GM12878 (cell line): ENCODE measurements around the gene RPLP2. TPM values are rescaled to one million over a fixed set of nuclear protein-coding genes. Genes with fewer than 3 reads are reported as not detected.
A peak's percentile ranks its signal among the peaks of the same experiment; 100 is the strongest.

Experiments used
- ATAC-seq: fragments of 200-7000 bp; cut with Tn5 transposase; 3 replicates; pipeline ENCODE4 v1.9.1; 2020; ENCODE audit warnings: mild to moderate bottlenecking, moderate library complexity
- BruUV-seq: library from RNA; stranded (reverse); fragments of 400-500 nt; replicated peaks from 2 replicates; lab custom pipeline; 2021; lab: Mats Ljungman, UMichigan
- CTCF ChIA-PET: fragments of 300-600 bp; sonication (Branson Sonifier 250); formaldehyde crosslinking; extraction: SDS; loops from one replicate; lab custom pipeline; 2021; ENCODE audit warnings: inconsistent platforms; lab: Yijun Ruan, JAX
- POLR2A ChIA-PET: fragments of 350-600 bp; formaldehyde crosslinking; extraction: SDS; loops from one replicate; lab custom pipeline; 2021; ENCODE audit warnings: inconsistent platforms; lab: Charles Lee
- RAD21 ChIA-PET: fragments of 300-600 bp; sonication (Branson Sonifier 250); formaldehyde crosslinking; loops from one replicate; lab custom pipeline; 2023; ENCODE audit warnings: antibody characterized with exemption; ENCODE audit not compliant: unreplicated experiment; lab: Charles Lee
- SMC1A ChIA-PET: fragments of 300-600 bp; sonication (Branson Sonifier 250); formaldehyde crosslinking; loops from one replicate; lab custom pipeline; 2023; ENCODE audit not compliant: unreplicated experiment, uncharacterized antibody; lab: Charles Lee
- DNase-seq: peaks from one replicate; pipeline ENCODE4 v3.0.0-alpha.2; 2011; ENCODE audit warnings: low read depth, low spot score
- FAIRE-seq: peaks from 3 replicates; lab custom pipeline; 2011; peaks lifted over from hg19 to GRCh38; lab: Jason Lieb, UNC
- H2AFZ ChIP-seq: 2 replicates; pipeline ENCODE4 v1.6.0; 2011; ENCODE audit warnings: low read depth, low read length, control low read depth; ENCODE audit not compliant: control insufficient read depth
- H3K27ac ChIP-seq: 2 replicates; pipeline ENCODE4 v1.5.1; 2011; ENCODE audit warnings: control low read depth; ENCODE audit not compliant: control insufficient read depth, insufficient read depth
- H3K27me3 ChIP-seq, 2 experiments: replicated peaks in 1 of 2; 2 replicates each; pipeline versions ENCODE4 v1.6.0 to v1.6.1; 2011; ENCODE audit warnings: low read length in 1 of 2; ENCODE audit not compliant: control insufficient read depth in 2 of 2, insufficient read depth in 2 of 2
- H3K36me3 ChIP-seq, 2 experiments: 2 replicates each; pipeline ENCODE4 v1.5.1; 2011; ENCODE audit warnings: low read length in 1 of 2; ENCODE audit not compliant: control insufficient read depth in 2 of 2, insufficient read depth in 2 of 2
- H3K4me1 ChIP-seq: 2 replicates; pipeline ENCODE4 v1.6.1; 2011; ENCODE audit warnings: mild to moderate bottlenecking, low read length, moderate library complexity, mixed read lengths; ENCODE audit not compliant: control insufficient read depth, insufficient read depth
- H3K4me2 ChIP-seq: 2 replicates; pipeline ENCODE4 v1.6.0; 2011; ENCODE audit warnings: control low read depth; ENCODE audit not compliant: control insufficient read depth, insufficient read depth
- H3K4me3 ChIP-seq: fragments of 200-600 bp; sonication (generic); 2 replicates; pipeline ENCODE4 v1.5.1; 2016
- H3K79me2 ChIP-seq: 2 replicates; pipeline ENCODE4 v1.6.0; 2011; ENCODE audit warnings: low read length; ENCODE audit not compliant: control insufficient read depth, insufficient read depth
- H3K9ac ChIP-seq: 2 replicates; pipeline ENCODE4 v1.8.0; 2011; ENCODE audit warnings: low read length, control low read depth, mixed read lengths; ENCODE audit not compliant: control insufficient read depth, insufficient read depth
- H3K9me3 ChIP-seq: replicated peaks from 3 replicates; pipeline ENCODE4 v1.5.1; 2011; ENCODE audit warnings: mild to moderate bottlenecking, low read length; ENCODE audit not compliant: control insufficient read depth, insufficient read depth
- H4K20me1 ChIP-seq: 2 replicates; pipeline ENCODE4 v1.6.0; 2011; ENCODE audit not compliant: control insufficient read depth, insufficient read depth
- BCL11A ChIP-seq: IDR thresholded peaks from 2 replicates; pipeline ENCODE4 v1.6.1; 2011; ENCODE audit warnings: low read depth, low read length
- CTCF ChIP-seq, 3 experiments: IDR thresholded peaks in 2 of 3; conservative IDR thresholded peaks in 1 of 3; 2 replicates each; pipeline ENCODE4 v1.5.1; 2011; ENCODE audit warnings: low read depth in 3 of 3, low read length in 3 of 3, mild to moderate bottlenecking in 3 of 3, control low read depth in 2 of 3, moderate library complexity in 2 of 3, inconsistent platforms in 1 of 3, mixed read lengths in 1 of 3; ENCODE audit not compliant: control insufficient read depth in 2 of 3, insufficient read depth in 1 of 3; ENCODE audit errors: extremely low read depth in 1 of 3
- EGR1 ChIP-seq, 2 experiments: IDR thresholded peaks; 1 replicate in 1 of 2; 2 replicates in 1 of 2; pipeline ENCODE4 v1.6.1; 2011 to 2012; ENCODE audit warnings: low read depth in 2 of 2, low read length in 2 of 2, borderline replicate concordance in 1 of 2, mild to moderate bottlenecking in 1 of 2, moderate library complexity in 1 of 2
- ESRRA ChIP-seq: IDR thresholded peaks from 2 replicates; pipeline ENCODE4 v1.6.1; 2012; ENCODE audit warnings: mild to moderate bottlenecking, low read length, improper control_type of control experiment
- IKZF1 ChIP-seq: fragments of 450-650 bp; conservative IDR thresholded peaks from 2 replicates; pipeline ENCODE4 v1.6.1; 2017; ENCODE audit warnings: antibody characterized with exemption, mild to moderate bottlenecking
- IRF4 ChIP-seq: IDR thresholded peaks from 2 replicates; pipeline ENCODE4 v1.6.1; 2011; ENCODE audit warnings: low read depth, low read length
- KDM1A ChIP-seq: fragments of 200-600 bp; sonication (generic); IDR thresholded peaks from 2 replicates; pipeline ENCODE4 v1.6.1; 2016; ENCODE audit warnings: borderline replicate concordance
- MEF2A ChIP-seq: IDR thresholded peaks from 2 replicates; pipeline ENCODE4 v1.6.1; 2011; ENCODE audit warnings: low read depth, mild to moderate bottlenecking, low read length, moderate library complexity; ENCODE audit not compliant: insufficient read depth
- MYB ChIP-seq: fragments of 150-350 bp; IDR thresholded peaks from 2 replicates; pipeline ENCODE4 v1.6.1; 2014; ENCODE audit warnings: mild to moderate bottlenecking, low read depth, low read length, borderline replicate concordance
- PAX5 ChIP-seq: IDR thresholded peaks from 2 replicates; pipeline ENCODE4 v1.6.1; 2011; ENCODE audit warnings: low read depth, low read length, borderline replicate concordance
- POLR2A ChIP-seq: IDR thresholded peaks from 2 replicates; pipeline ENCODE4 v1.6.1; 2011; ENCODE audit warnings: low read depth, mild to moderate bottlenecking, low read length
- POU2F2 ChIP-seq: IDR thresholded peaks from 3 replicates; pipeline ENCODE4 v1.6.1; 2011; ENCODE audit warnings: low read depth, mild to moderate bottlenecking, low read length, borderline replicate concordance
- SIN3A ChIP-seq: IDR thresholded peaks from 2 replicates; pipeline ENCODE4 v1.6.1; 2012; ENCODE audit warnings: low read depth, low read length, improper control_type of control experiment
- SMAD5 ChIP-seq: IDR thresholded peaks from 2 replicates; pipeline ENCODE4 v1.6.1; 2016; ENCODE audit warnings: antibody characterized with exemption, low read depth
- WGBS: methylation state at CpG from one replicate; pipeline ENCODE4 v1.1.6; 2016; ENCODE audit warnings: low lambda C conversion rate; ENCODE audit not compliant: insufficient replicate concordance, insufficient coverage; ENCODE audit errors: missing lambda C conversion rate; 5-methylcytosine and 5-hydroxymethylcytosine counted together
- in situ Hi-C: fragments of 300-500 bp; cut with MboI; formaldehyde crosslinking; loops from 9 replicates; pipeline ENCODE4 v1.14.3; 2018; ENCODE audit warnings: mixed read lengths
- intact Hi-C: fragments of 100-400 bp; cut with micrococcal nuclease; formaldehyde crosslinking; loops from one replicate; pipeline ENCODE4 v1.14.2; 2022; ENCODE audit not compliant: unreplicated experiment
- polyA plus RNA-seq, 11 experiments: library from polyadenylated mRNA; depleted of rRNA in 4 of 11; unstranded in 6 of 11; stranded (reverse) in 5 of 11; fragments of >200 nt; fragmentation: Nextera tagmentation in 4 of 11; fragmentation: Illumina TruSeq in 1 of 11; extraction: Ambion mirVana in 4 of 11; extraction: Trizol in 1 of 11; gene quantifications; 1 replicate in 1 of 11; 2 replicates in 10 of 11; pipeline versions ENCODE4 v1.2.1 to v1.2.3, GENCODE V29; 2011 to 2016; ENCODE audit warnings: inconsistent platforms in 2 of 11, missing spikeins in 2 of 11, low read depth in 1 of 11
- total RNA-seq, 4 experiments: library from RNA; depleted of rRNA in 3 of 4; stranded (reverse); fragments of >200 nt in 3 of 4; fragmentation: Illumina TruSeq in 1 of 4; extraction: Trizol in 1 of 4; gene quantifications; 2 replicates each; pipeline versions ENCODE4 v1.2.1 to v1.2.3, GENCODE V29; 2013 to 2021
- TF ChIP-seq, protein P1 (sequence below): fragments of 450-650 bp; IDR thresholded peaks from 2 replicates; pipeline ENCODE4 v1.6.1; 2014; ENCODE audit warnings: mild to moderate bottlenecking
- TF ChIP-seq, protein P2 (sequence below): IDR thresholded peaks from 2 replicates; pipeline ENCODE4 v1.6.1; 2011; ENCODE audit warnings: low read depth, low read length, improper control_type of control experiment, borderline replicate concordance

Gene RPLP2
- total and polyA plus RNA-seq, 10 of the 15 experiments (the other 5 are each of a cell fraction or from before 2014, with no cell fraction given), result 488 to 3,558 (median 1,481) TPM

- TF ChIP-seq CTCF (IDR thresholded peaks at IDR 0.05 in 2 of 3, conservative IDR thresholded peaks at IDR 0.05 in 1 of 3; ENCODE audit: control insufficient read depth in 2 of 3, extremely low read depth in 1 of 3, insufficient read depth in 1 of 3, low read depth in 3 of 3, low read length in 3 of 3), result peak; percentile 63 to 86 (median 67); a peak in 4 of 6 replicates
- TF ChIP-seq IKZF1, result peak; percentile 36; the same call in 1 of the 2 replicates
- TF ChIP-seq BCL11A, result no peak
- TF ChIP-seq, protein P1, sequence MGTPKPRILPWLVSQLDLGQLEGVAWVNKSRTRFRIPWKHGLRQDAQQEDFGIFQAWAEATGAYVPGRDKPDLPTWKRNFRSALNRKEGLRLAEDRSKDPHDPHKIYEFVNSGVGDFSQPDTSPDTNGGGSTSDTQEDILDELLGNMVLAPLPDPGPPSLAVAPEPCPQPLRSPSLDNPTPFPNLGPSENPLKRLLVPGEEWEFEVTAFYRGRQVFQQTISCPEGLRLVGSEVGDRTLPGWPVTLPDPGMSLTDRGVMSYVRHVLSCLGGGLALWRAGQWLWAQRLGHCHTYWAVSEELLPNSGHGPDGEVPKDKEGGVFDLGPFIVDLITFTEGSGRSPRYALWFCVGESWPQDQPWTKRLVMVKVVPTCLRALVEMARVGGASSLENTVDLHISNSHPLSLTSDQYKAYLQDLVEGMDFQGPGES, result no peak
- TF ChIP-seq POLR2A, result peak; percentile 50; the same call in 1 of the 2 replicates
- no peak for TF ChIP-seq SMAD5
- 0 out of 2 replicates have a peak, but pooled peaks have one; percentile 4 for TF ChIP-seq PAX5
- TF ChIP-seq MYB, result no peak
Observed at GRCh38 chr11:798093-798713, 11.6 kb upstream of the RPLP2 start, which contains the start of gene SLC25A22 (continued).

- WGBS, result 95% methylated on average over 32 of the region's 32 CpGs
- CTCF ChIA-PET, result no interaction called here
- no peak overlapping the region for H3K27ac ChIP-seq
- SMC1A ChIA-PET, result no interaction called here
- no peak for FAIRE-seq
- no peaks in the 10 kb centered on the region for H3K9me3 ChIP-seq
- H3K4me3 ChIP-seq, result no peak overlapping the region
- POLR2A ChIA-PET, result no interaction called here
- no peak overlapping the region for H3K9ac ChIP-seq
- intact Hi-C loops, result loop anchor here (5.0 kb wide), 1 partner anchor 52 kb away; the partner anchor contains the start of gene TALDO1
- no peak for DNase-seq
- H3K79me2 ChIP-seq, result peaks cover 38% of the 10 kb centered on the region
- RAD21 ChIA-PET, result no interaction called here
- no peak for ATAC-seq
- in situ Hi-C loops, result loop anchor here (25.0 kb wide), 1 partner anchor 1588 kb away; the partner anchor contains the start of gene CD81
- H3K4me2 ChIP-seq, result no peak overlapping the region
- no peaks in the 10 kb centered on the region for H4K20me1 ChIP-seq
- no peak overlapping the region for H2AFZ ChIP-seq
- TSS peak; percentile 18 for BruUV-seq
- peaks cover 0 to 10% of the 10 kb centered on the region in 2 experiments; a peak in 2 of 4 replicates for H3K36me3 ChIP-seq
- H3K27me3 ChIP-seq, result no peaks in the 10 kb centered on the region
- H3K4me1 ChIP-seq, result peaks cover 26% of the 10 kb centered on the region
- TF ChIP-seq EGR1 (IDR thresholded peaks at IDR 0.05; ENCODE audit: borderline replicate concordance in 1 of 2, low read depth in 2 of 2, low read length in 2 of 2), result no peak
- TF ChIP-seq, protein P2, sequence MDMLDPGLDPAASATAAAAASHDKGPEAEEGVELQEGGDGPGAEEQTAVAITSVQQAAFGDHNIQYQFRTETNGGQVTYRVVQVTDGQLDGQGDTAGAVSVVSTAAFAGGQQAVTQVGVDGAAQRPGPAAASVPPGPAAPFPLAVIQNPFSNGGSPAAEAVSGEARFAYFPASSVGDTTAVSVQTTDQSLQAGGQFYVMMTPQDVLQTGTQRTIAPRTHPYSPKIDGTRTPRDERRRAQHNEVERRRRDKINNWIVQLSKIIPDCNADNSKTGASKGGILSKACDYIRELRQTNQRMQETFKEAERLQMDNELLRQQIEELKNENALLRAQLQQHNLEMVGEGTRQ, result no peak
- TF ChIP-seq KDM1A, result no peak
- no peak for TF ChIP-seq IRF4
- no peak for TF ChIP-seq ESRRA
- no peak for TF ChIP-seq POU2F2
- TF ChIP-seq MEF2A, result no peak
- TF ChIP-seq SIN3A, result no peak
Observed at GRCh38 chr11:799641-800316, 10.0 kb upstream of the RPLP2 start.
